Ramos (cell line): ENCODE data around the gene ALOX12B.

Experiments
- in situ Hi-C: fragments of 300-500 bp; cut with MboI; formaldehyde crosslinking; loops from one replicate; pipeline ENCODE4 v1.14.3; 2022; ENCODE audit warnings: low sequenced_read_pairs; ENCODE audit not compliant: unreplicated experiment

Gene ALOX12B

DNA sequence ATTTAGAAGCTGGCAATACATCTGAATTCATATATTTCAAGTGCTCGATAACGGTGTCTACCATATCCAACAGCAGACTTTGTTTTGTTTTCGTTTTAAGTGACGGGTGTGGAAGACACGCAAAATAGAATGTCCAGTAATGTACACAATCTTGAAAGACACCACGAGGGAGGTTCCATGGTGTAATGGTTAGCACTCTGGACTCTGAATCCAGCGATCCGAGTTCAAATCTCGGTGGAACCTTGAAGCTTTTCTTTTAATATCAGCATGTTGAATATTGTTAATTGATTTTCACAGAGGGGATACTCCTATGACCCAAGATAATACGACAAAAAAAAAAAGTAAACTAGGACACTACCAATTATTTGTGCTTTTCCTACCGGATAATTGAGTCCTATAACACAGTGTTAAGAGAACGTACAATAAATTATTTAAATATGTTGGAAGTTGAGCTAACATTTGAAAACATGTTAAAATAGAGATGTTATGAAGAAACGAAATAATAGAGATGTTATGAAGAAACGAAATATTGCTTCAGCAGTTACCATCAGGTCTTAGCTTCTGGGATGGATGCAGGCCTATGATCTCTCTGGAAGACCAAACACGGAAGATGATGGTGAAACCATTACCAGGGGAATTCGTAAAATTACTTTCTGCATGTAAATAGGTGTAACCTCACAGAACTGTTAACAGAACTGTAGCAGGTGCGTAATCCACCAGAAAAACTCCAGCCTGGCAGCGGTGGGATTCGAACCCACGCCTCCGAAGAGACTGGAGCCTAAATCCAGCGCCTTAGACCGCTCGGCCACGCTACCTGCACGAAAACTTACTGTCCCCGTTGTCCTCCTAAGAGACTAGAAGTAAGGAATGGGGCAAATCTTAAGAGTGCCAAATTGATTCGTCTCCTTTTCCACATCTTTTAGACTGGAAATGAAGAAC lies 32.3 kb upstream of the ALOX12B start:
- in situ Hi-C loops: loop anchor here (10.0 kb wide), 1 partner anchor 185 kb away; no protein-coding TSS in a partner anchor

DNA sequence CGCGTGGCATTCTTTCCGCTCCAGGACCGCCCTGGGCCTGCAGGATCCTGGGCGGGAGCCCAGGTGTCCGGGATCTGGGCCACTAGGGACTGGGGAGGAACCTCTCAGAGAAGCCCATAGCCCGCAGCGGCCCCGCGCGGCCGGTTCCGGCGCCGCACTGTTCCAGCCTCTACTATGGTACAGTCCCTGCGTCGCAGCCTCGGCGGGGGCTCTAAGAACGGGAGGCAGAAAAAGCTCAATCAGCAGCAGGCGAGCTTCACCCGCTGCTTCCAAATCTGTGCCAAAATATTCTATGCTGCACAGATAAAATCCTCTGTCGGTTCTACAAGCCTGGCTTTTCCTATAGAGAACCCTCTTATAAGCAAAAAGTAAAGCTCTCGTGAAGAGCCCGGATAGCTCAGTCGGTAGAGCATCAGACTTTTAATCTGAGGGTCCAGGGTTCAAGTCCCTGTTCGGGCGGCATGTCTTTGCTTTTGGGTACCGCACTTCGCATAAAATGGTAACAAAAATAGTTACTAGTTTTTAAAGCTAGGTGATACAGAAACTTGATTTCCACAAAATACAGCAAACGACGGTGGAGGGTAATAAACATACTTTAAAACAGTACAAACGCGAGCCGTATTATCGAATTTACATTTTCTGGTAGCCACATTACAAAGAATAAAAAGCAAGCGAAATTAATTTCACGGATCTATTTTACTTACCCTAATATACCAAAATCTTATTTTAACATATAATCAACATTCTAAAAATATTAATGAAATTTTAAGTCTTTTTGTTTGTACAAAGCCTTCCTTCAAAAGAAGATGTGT lies 31.5 kb upstream of the ALOX12B start:
- in situ Hi-C loops: loop anchor here (10.0 kb wide), 1 partner anchor 186 kb away; no protein-coding TSS in a partner anchor

DNA sequence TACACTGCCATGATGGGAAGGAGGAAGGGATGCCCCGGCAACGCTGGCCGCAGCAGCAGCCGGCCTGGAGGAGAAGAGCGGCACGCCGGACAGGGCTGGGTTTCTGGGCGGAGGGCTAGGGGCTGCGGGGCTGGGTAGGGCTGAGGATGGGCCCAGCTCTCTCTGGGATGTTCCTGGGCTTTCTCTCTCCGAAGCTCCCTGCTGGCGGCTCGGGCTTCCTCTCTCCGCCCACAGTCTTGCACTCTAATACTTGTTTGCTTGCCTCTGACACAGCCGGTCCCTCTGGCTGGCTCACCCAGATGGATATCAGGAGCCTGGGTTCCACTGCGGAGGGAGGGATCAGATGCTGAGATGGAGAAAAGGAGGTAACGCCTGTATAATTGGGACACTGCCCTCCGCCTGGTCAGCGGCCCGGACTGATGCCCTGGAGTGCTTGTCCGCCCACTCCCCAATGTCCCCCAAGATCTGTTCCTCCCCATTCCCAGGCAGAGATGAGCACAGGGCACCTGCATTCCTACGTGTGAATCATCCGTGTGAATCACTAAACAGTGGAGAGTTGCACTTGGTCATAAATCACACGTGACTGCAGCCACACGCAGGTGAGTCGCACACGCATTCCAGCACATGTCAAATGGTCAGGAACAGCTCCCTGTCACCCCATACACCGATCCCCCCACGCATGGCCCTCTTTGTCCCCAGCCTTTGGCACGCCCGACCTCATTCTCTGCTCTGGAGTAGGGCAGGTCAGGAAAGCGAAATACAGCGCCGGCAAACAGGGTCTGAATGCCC lies 30.7 kb upstream of the ALOX12B start, which contains the start of gene ALOXE3:
TSS of gene ALOXE3 (minus strand) at position 535 of the 789 bp plus-strand sequence. CDS start at position 11, 524 bp downstream.
- in situ Hi-C loops: loop anchor here (10.0 kb wide), 1 partner anchor 187 kb away; no protein-coding TSS in a partner anchor

DNA sequence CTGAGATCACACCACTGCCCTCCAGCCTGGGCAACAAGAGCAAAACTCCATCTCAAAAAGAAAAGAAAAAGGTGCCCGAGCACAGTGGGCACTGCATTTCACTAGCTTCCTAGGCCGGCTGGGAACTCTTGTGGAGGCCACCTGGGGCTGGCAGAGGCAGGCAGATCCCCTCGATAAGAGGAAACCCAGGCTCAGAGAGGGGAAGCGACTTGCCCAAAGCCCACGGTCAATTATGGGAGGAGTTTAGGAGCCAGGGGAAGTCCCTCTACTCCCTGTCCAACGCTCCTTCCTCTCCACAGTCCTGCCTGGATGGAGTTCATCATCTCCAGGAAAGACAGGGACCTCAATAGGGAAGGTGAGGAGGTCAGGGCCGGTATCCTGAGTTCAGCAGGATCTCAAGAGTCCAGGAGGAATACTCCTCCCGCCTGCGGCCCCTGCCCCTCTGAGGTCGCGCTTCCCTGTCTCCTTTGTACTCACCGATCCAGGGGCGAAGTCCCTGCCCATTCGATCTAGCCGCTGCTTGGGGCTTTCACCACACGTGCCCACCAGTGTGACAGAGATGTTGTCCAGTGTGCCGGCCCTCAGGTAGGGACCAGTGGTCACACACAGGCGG lies 30.0 kb upstream of the ALOX12B start:
- in situ Hi-C loops: loop anchor here (10.0 kb wide), 1 partner anchor 187 kb away; no protein-coding TSS in a partner anchor

DNA sequence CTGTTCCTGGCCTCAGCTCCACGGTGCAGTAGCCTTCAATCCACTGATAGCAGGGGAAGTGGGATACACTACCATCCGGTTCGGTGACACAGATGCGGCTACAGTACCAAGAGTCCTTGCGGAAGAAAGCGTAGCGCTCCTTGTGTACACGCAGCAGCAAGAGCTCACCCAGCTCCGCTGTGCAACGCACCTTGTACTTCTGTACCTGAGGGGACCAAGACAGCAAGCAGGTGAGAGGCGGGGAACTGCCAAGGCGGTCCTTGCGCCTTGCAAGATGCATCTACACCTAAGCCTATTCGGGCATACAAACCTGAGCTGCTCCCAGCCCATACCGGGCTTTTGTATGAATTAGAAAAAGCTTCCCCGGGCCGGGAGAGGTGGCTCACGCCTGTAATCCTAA lies 29.3 kb upstream of the ALOX12B start:
- in situ Hi-C loops: loop anchor here (10.0 kb wide), 1 partner anchor 188 kb away; no protein-coding TSS in a partner anchor

DNA sequence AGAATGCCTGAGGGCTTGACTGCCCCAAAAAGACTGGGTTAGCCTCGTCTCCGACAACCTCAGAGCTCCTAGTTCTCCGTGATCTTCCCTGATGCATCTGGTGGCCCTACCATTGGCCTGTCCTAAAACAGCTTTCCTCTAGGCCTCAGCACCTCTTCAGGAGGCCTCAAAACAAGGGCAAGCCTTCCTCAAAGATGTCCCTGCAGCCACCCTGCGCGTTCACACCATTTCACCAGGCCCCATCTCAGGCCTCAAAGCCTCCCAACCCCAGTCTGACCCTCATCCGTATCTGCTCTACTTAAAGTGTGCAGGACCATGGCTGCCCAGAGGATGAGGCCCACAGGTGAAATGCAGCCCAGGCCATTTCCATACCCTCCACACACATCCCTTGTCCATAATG lies 23.4 kb upstream of the ALOX12B start:
- in situ Hi-C loops: loop anchor here (10.0 kb wide), 1 partner anchor 194 kb away; no protein-coding TSS in a partner anchor

DNA sequence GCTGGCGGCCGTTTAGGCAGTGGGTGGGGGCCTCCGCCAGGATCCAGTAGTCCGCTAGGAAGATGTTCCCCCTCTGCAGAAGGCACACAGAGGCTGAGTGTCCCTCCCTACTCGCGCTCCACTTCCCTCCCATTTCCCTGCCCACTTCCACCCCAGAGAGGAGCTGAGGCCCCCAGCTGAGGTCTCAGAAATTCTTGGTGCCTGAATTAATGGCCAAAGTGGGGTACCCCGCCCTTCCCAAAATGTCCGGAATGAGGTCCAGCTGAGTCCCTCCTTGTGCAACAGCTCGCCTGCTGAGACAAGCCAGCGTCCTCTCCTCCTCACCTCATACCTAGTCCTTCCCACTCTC lies 22.9 kb upstream of the ALOX12B start:
- in situ Hi-C loops: loop anchor here (10.0 kb wide), 1 partner anchor 194 kb away; no protein-coding TSS in a partner anchor

DNA sequence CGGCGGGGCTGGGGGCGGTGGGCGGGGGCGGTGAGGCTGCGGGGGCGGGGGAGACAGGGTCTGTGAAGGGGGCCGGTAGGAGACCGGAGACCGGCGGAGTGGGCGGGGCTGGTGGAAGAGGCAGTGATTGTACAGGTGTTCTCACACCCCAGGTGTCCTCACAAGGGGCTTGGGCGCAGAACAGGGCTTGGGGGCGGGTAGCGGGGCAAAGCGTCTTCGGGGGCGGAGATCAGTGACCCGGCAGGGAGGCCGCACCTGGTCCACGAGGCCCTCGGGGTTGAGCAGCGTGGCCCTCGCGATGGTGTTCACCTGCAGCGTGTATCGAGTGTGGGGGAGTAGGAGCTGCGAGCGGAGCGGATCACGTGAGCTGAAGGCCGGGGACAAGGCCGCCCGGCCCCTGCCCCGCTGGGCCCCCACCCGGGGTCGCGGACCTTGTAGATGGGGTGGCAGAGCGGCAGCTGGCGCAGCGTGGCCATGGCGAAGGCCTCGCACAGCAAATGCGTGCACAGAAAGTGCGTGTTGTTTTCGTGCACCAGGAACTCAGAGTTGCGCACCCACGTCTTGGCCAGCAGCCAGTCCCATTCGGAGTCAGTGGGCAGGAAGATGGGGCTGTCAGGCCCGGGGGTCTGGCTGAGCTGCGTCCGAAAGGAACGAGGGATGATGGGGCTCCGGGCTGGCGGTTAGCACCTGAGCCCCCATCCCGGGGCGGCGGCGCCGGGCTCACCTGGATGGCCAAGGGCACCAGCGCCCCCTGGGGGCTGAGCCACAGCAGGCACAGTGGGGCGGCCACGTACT lies 22.3 kb upstream of the ALOX12B start:
- in situ Hi-C loops: loop anchor here (5.0 to 10.0 kb wide), 2 partner anchors 38 to 195 kb away; no protein-coding TSS in a partner anchor

DNA sequence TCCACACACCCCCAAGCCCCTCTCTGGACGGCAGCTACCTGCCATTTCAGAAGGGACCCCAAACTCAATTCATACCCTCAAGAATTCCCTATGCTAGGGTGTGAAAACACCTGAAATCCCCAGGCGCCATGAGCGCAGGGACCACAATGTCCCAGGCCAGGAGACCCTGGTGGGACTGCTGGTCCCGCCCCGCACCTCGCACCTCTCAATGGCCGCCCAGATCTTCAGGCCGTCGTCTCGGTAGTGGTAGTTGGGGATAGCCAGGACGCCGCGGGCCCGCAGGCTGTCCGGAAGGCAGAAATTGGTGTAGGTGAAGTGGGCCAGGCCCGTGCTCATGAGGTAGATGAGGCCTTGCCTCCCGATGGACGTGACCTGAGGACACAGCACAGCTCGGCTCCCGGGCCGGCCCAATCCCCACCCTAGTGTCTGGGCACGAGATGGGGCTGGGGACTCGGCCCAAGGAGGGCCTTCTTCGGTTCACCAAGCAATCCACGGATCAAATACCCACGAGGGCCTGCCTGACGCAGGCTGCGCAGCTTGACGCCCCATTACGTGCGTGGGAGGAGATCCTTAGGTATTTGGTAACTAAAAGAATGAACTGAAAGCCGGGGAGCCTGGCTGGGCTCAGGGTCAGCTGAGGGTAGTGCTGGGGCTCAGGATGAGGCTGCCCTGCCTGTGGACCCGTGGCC lies 21.6 kb upstream of the ALOX12B start:
- in situ Hi-C loops: loop anchor here (5.0 kb wide), 1 partner anchor 37 kb away; no protein-coding TSS in a partner anchor

DNA sequence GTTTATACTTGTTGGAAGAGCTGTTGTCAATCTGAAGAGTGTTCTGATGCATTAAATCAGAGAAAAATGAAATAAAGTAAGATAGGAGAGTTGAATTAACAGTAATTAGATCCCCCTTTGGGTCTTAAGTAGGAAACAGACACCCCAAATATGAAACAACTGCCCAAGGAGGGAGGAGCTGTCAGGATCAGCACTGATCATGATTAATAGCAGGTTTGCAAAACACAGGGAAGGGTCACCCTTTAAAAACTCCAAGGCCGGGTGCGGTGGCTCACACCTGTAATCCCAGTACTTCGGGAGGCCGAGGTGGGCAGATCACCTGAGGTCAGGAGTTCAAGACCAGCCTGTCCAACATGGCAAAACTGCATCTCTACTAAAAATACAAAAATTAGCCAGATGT lies 19.5 kb upstream of the ALOX12B start:
- in situ Hi-C loops: loop anchor here (5.0 kb wide), 1 partner anchor 35 kb away; no protein-coding TSS in a partner anchor

DNA sequence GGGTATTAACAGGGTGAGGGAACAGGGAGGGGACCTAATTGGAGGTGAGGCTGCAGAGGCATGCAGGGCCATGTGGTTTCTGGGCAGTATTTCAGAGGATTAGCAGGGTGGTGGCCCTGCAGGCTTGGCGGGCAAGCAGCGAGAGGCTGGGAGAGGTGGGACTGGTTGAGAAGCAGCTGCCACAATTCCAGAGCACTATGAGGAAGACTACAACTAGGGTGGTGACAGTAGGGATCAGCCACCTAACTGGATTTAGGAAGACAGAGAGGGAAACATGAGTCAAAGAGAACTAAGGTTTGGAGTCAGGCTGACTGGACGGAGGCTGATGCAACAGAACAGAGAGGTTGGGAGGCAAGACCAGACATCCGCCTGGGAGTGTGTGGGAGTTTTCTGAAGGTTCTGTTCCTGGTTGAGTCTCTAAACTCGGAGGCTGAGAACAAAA lies 18.5 kb upstream of the ALOX12B start:
- in situ Hi-C loops: loop anchor here (5.0 kb wide), 1 partner anchor 34 kb away; no protein-coding TSS in a partner anchor

DNA sequence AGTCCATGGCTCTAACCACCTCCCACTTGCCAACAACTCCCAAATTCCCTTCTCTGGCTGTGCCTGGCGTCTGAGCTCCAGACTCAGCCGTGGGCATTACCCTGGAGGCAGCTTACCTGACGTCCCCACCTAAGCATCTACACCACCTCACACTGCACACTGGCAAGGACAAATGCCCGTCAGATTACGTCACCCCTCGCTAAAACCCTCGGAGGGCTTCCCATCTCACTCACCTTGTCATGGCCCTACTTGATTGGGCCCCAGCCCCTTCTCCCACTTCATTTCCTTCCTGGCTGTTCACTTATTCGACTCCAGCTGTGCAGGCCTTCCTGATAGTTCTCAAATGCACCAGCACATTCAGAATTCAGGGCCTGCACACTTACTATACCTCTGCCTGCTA lies 17.4 kb upstream of the ALOX12B start:
- in situ Hi-C loops: loop anchor here (5.0 kb wide), 1 partner anchor 33 kb away; no protein-coding TSS in a partner anchor

DNA sequence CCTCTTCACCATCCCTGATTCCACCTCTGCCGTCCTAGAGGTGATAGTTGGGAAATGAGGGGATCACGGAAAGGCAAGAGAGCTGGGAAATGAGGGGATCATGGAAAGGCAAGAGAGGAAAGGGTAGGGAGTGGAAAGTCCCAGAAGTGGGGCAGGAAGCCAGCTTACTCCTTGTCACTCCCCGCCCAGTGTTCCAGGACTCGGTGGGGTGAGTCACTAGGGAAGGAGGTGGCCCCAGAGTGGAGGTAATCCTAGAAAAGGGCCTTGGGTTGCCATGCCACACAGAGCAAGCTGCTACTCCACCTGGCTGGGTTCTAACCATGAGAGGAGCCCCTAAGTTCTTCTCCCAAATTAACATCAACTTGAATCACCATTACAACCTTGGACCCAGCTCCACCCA lies 16.0 kb upstream of the ALOX12B start:
- in situ Hi-C loops: no loop called here

DNA sequence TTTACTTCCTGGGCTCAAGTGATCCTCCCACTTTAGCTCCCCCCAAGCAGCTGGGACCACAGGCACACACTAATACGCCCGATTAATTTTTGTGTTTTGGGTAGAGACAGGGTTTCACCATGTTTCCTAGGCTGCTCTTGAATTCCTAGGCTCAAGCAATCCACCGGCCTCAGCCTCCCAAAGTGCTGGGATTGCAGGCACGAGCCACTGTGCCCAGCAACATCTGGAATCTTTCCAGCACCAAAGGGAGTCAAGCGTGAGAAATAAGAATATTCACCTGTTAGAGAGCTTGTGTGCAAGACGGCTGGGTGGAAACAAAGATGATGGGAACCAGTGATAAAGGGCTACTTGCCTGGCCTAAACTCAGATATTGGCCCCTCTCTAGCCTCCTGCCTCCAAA lies 14.2 kb upstream of the ALOX12B start:
- in situ Hi-C loops: no loop called here

DNA sequence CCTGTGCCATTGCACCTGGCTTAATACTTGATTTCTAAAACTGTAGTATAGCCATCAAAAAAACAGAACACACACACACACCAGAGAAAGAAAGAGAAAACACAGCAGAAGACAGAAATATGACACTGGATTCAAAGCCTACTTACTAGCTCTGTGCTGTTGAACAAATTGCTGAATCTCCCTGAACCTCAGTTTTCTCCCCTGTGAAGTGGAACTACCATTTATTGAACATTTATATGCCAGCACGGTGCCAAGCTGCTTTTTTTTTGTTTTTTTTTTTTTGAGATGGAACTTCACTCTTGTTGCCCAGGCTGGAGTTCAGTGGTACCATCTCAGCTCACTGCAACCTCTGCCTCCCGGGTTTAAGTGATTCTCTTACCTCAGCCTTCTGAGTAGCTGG lies 13.2 kb upstream of the ALOX12B start:
- in situ Hi-C loops: no loop called here

DNA sequence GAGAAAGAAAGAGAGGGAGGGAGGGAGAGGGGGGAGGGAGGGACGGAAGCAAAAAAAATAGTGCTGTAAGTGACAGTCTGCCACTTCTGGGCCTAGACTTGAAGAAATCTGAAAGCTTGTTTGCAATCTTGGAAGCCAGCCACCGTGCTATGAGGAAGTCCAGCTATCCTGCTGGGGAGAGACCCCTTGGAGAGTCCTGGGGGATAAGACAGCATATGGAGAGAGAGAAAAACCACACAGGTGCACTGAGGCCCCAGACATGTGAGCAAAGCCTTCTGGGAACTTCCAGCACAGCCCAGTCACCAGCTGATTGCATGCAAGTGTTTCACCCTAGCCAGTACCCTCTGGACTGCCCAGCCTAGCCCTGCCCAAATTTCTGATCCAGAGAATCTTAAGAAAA lies 12.6 kb upstream of the ALOX12B start:
- in situ Hi-C loops: no loop called here

DNA sequence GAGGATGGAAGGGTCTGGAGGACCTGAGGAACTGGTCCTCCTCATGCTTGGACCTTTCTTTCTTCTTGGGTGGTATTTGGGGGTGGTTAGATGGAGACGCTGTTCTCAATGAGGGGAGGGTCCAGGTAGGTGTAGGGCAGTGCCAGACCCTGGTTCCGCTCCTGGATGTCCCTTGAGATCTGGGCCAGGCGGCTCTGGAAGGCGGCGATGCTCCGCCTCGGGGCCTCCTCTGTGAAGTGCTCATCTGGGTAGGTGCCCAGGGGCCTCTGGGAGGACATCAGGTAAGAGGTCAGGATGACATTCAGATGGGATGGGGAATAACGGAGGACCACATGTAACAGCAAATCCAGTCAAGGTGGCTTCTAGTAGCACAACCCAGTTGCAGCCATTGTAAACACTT lies 9.0 kb upstream of the ALOX12B start:
- in situ Hi-C loops: no loop called here

DNA sequence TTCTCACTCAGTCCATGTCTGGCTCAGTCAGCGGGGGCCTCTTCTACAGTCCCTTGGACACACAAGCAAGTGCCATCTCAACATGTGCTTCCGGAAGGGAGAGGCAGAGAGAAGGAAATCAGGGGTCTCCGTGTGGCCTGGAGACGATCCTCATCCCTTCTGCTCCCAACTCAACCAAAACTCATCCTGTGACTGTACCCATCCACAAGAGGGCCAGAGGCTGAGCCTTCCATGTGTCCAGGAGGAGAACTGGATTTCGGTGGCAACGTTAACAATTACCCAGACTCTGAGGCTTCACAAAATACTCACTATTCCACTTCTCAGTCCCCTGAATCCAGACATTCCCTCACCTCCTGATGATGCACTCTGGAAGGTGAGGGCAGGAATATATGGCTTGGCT lies 7.8 kb upstream of the ALOX12B start:
- in situ Hi-C loops: no loop called here
